HG03108 (cell line): ENCODE results near the gene LRRIQ3.

Source experiments
- ATAC-seq: cut with Tn5 transposase; IDR thresholded peaks from one replicate; pipeline ENCODE4 v1.9.1; 2021; ENCODE audit warnings: moderate library complexity; ENCODE audit not compliant: unreplicated experiment

The LRRIQ3 gene

GRCh38 chr1:74113333-74113732, 84.6 kb downstream of the LRRIQ3 start:
- ATAC-seq = no peak

DNA sequence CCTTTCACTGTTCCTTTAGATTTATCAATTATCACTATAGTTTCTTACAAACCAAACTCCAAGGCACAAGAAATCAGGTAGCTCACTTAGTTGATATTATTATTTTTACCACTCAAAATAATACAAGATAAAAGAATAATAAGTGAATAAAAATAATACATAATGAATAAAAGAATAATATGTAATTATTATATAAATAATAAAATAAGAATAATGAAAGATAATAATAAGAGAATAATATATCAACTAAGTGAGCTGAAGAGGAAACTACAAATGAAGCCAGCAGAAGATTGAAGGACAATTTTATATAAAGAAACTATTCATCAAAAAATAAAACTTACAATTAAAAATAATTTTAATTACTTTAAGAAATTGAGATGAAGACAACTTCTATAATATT, 90.6 kb downstream of the LRRIQ3 start:
- ATAC-seq = no peak

DNA sequence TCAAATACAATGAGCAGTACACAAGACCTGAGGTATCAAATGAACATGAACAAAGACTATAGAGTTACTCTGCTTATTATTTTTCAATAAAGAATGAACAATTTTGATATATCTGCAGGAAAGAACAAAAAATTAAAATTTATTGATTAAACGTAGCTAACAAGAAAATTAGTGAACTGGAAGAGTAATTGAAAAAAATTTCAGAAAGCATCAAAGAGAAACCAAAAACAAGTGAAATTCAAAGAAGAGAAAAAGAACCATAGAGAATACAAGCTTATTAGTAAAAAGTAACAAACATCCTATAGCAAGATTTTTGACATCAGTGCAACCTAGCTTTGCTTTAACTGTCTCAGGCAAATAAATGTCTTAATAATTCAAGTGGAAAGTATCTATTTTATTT, 106.6 kb downstream of the LRRIQ3 start:
- no peak for ATAC-seq

GRCh38 chr1:74083128-74083527, 114.8 kb downstream of the LRRIQ3 start:
- ATAC-seq = no peak

DNA sequence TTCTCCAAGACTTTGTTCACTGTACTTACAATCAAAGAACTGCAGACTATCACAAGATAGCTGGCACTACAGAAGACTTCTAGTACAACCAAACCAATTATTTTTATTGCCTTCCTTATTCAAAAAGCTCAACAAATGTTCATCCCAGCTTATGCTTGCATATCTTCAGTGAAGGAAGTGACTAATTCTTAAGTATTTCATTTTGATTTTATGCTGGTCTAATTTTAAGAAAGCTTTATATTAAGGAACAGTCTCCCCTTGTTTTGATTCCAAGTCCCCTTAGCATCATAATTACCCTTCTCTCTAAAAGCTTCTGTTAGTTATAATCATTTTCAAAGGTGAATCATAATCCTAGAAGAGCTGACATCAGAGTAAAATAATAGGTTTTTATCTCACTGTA, 132.9 kb downstream of the LRRIQ3 start:
- no peak for ATAC-seq

DNA sequence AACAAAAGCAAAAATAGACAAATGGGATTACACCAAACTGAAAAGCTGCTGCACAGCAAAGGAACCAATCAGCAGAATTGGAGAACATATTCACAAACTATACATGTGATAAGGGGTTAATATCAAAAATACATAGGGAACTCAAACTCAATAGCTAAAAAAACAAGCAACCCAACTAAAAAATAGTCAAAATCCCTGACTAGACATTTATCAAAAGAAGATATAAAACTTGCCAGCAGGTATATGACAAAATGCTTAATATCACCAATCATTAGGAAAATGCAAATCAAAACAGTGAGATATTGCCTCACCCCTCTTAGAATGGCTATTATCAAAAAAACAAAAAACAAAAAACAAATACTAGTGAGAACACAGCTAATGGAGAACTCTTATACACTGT, 140.3 kb downstream of the LRRIQ3 start:
- ATAC-seq = no peak

GRCh38 chr1:74053407-74053806, 144.6 kb downstream of the LRRIQ3 start:
- ATAC-seq = no peak

- ATAC-seq = no peak
Measured at GRCh38 chr1:74050386-74050785, 147.6 kb downstream of the LRRIQ3 start.

DNA sequence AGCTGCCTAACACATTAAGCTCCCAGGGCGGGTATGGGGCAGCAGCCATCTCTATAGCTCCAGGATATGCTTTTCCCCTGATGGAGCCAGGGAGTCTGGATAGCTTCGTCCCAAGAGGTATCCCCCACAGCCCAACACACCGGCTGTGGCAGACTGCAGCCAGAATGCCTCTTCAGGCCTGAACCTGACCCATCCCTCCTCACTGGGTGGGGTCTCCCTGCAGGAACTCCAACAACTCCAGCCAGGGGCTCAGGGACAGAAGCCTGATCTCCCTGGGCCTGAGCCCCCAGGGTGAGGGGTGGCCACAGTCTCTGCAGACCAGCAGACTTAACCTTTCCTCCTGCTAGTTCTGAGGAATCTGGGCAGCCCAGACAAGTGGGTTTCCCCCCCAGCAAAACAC, 159.9 kb downstream of the LRRIQ3 start:
- no peak for ATAC-seq

DNA sequence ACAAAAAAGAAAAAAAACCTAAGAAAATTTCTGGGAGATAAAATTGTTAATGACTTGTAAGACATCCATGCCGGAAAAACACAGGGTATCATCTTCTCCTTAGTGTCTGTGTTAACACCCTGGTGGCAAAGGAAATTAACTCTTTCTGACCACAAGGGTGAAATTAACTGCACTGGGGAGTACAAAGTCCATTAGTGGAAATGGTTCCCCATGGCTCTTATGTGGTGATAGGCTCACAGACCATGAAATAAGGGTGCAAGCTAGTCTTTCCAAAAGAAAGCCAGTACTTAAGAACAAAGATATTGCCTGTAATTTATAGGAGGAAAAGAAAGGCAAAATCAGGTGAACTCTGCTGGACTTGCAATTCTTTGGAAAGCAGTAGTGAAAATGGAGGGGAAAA, 185.4 kb downstream of the LRRIQ3 start:
- ATAC-seq = no peak

- ATAC-seq = no peak
Measured at GRCh38 chr1:74011736-74012135, 186.2 kb downstream of the LRRIQ3 start.

GRCh38 chr1:74010206-74010605, 187.8 kb downstream of the LRRIQ3 start:
- no peak for ATAC-seq

- no peak for ATAC-seq
Measured at GRCh38 chr1:74005533-74005932, 192.4 kb downstream of the LRRIQ3 start.

- no peak for ATAC-seq
Measured at GRCh38 chr1:74003806-74004205, 194.2 kb downstream of the LRRIQ3 start.

- ATAC-seq = no peak
Measured at GRCh38 chr1:73998348-73998959, 199.5 kb downstream of the LRRIQ3 start.

- no peak for ATAC-seq
Measured at GRCh38 chr1:73980324-73981040, 217.5 kb downstream of the LRRIQ3 start.

- no peak for ATAC-seq
Measured at GRCh38 chr1:73979684-73980083, 218.3 kb downstream of the LRRIQ3 start.

- ATAC-seq = no peak
Measured at GRCh38 chr1:73978964-73979363, 219.0 kb downstream of the LRRIQ3 start.
